NB4 (cell line): ENCODE data around the gene JOSD1.

Experiments used
- POLR2A ChIP-seq: IDR thresholded peaks from 2 replicates; pipeline ENCODE4 v1.6.1; 2011; ENCODE audit warnings: mild to moderate bottlenecking; ENCODE audit not compliant: insufficient read length; ENCODE audit errors: extremely low read depth
- TF ChIP-seq, protein P1 (sequence below): IDR thresholded peaks from one replicate; pipeline ENCODE4 v1.5.1; 2012; ENCODE audit warnings: low read depth, low read length

DNA sequence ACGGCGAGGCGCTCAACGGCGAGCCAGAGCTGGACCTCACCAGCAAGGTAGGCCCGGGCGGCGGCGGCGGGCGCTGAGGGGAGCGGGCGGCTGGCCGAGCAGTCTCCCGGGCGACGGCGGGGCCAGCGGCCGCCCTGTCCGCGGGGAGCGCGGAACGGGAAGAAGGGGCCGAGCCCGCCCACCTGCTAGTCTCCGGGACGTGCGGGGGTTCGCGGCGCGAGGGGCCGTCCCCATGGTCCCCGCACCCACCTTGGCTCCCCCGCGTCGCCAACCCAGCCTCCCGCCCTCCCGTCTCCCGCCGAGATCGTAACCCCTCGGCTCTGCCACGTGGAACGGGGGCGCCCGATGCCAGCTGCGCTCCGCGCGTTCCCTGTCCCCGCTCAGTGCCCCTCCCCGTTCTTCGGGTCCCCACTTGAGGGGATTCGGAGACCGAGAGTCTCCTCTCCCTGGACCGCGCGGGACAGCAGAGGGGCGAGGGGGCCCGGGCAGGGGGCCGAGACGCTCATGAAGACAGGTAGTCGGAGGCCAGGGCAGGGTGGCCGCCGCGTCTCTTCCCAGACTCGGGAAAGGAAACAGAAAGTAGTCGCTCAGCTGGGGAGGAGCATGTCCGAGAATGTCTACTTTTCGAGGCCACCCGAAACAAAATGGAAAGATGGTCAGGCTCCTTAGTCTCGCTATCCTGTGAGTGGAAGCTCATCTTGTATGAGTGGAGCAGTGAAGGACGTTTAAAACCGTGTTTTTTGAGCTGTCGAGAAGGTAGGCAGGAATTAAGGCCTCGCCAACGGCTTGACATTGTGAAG is 5.6 kb upstream of the JOSD1 start:
- no peak for TF ChIP-seq POLR2A
- TF ChIP-seq, protein P1, sequence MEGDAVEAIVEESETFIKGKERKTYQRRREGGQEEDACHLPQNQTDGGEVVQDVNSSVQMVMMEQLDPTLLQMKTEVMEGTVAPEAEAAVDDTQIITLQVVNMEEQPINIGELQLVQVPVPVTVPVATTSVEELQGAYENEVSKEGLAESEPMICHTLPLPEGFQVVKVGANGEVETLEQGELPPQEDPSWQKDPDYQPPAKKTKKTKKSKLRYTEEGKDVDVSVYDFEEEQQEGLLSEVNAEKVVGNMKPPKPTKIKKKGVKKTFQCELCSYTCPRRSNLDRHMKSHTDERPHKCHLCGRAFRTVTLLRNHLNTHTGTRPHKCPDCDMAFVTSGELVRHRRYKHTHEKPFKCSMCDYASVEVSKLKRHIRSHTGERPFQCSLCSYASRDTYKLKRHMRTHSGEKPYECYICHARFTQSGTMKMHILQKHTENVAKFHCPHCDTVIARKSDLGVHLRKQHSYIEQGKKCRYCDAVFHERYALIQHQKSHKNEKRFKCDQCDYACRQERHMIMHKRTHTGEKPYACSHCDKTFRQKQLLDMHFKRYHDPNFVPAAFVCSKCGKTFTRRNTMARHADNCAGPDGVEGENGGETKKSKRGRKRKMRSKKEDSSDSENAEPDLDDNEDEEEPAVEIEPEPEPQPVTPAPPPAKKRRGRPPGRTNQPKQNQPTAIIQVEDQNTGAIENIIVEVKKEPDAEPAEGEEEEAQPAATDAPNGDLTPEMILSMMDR = no peak
